Neutrophil (primary cell): ENCODE data around the gene SCN8A.

Source experiments
- H3K27ac ChIP-seq: fragments of 200-600 bp; sonication (generic); 2 replicates; pipeline ENCODE4 v1.5.1; 2016; ENCODE audit warnings: mild to moderate bottlenecking, moderate library complexity
- H3K27me3 ChIP-seq: fragments of 200-600 bp; sonication (generic); 2 replicates; pipeline ENCODE4 v1.6.0; 2016; ENCODE audit warnings: mild to moderate bottlenecking
- H3K36me3 ChIP-seq: fragments of 200-600 bp; sonication (generic); 2 replicates; pipeline ENCODE4 v1.5.1; 2017
- H3K4me1 ChIP-seq, 2 experiments: fragments of 200-600 bp in 1 of 2; sonication (generic) in 1 of 2; 1 replicate in 1 of 2; 2 replicates in 1 of 2; pipeline versions ENCODE4 v1.5.1 to v1.6.1; 2013 to 2016; ENCODE audit warnings: low read depth in 1 of 2, low read length in 1 of 2, mild to moderate bottlenecking in 1 of 2, moderate library complexity in 1 of 2; ENCODE audit not compliant: control insufficient read depth in 1 of 2, insufficient read depth in 1 of 2
- H3K4me3 ChIP-seq, 2 experiments: fragments of 200-600 bp in 1 of 2; sonication (generic) in 1 of 2; 1 replicate in 1 of 2; 2 replicates in 1 of 2; pipeline ENCODE4 v1.5.1; 2013 to 2016; ENCODE audit warnings: low read depth in 1 of 2, low read length in 1 of 2, mild to moderate bottlenecking in 1 of 2, moderate library complexity in 1 of 2
- H3K9me3 ChIP-seq: fragments of 200-600 bp; sonication (generic); 2 replicates; pipeline ENCODE4 v1.5.1; 2016
- TF ChIP-seq, protein P1 (sequence below): fragments of 200-600 bp; sonication (generic); IDR thresholded peaks from 2 replicates; pipeline ENCODE4 v1.5.1; 2016; ENCODE audit warnings: antibody characterized with exemption

SCN8A gene

DNA sequence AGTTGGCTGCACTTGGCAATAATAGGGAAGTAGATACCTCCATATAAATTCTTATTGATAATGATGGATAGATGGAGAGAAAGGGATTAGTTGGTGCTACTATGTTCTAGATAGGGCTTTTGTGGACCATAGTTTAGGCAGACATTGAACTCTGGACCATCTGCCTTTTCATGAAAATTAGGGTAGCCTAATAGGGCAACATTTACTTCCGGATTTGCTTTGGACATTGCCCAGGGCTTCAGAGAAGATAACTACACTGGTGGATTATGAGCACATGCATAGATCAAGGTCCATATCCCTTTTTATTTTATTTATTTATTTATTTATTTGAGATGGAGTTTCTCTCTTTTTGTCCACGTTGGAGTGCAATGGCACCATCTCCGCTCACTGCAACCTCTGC lies 186.9 kb downstream of the SCN8A start:
- Histone ChIP-seq H3K4me1 (no peaks in the 10 kb centered on the region), H3K27ac (no peak overlapping the region), H3K9me3 (no peaks in the 10 kb centered on the region), H3K27me3 (peaks cover 25% of the 10 kb centered on the region), H3K4me3 (no peak overlapping the region), H3K36me3 (peaks cover 14% of the 10 kb centered on the region)
- TF ChIP-seq, protein P1, sequence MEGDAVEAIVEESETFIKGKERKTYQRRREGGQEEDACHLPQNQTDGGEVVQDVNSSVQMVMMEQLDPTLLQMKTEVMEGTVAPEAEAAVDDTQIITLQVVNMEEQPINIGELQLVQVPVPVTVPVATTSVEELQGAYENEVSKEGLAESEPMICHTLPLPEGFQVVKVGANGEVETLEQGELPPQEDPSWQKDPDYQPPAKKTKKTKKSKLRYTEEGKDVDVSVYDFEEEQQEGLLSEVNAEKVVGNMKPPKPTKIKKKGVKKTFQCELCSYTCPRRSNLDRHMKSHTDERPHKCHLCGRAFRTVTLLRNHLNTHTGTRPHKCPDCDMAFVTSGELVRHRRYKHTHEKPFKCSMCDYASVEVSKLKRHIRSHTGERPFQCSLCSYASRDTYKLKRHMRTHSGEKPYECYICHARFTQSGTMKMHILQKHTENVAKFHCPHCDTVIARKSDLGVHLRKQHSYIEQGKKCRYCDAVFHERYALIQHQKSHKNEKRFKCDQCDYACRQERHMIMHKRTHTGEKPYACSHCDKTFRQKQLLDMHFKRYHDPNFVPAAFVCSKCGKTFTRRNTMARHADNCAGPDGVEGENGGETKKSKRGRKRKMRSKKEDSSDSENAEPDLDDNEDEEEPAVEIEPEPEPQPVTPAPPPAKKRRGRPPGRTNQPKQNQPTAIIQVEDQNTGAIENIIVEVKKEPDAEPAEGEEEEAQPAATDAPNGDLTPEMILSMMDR: no peak

DNA sequence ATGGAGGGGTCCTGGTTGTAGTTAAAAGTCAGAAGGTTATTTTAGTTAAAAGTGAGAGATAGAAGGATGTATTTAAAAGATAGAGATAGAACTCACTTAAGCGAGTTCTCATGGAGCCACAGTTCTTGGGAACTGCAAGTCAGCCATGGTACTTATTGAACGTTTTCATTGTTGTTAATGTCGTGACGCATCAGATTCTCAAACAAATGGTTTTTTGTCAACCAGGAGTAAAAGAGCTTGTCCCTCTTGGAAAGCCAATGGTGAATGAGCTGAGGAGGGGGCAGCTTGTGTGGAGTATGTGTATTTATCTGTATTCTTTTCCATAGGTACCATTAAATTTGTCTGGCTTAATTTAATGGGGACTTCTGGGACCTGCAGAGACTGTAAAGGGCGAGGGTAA lies 188.8 kb downstream of the SCN8A start:
- no peaks in the 10 kb centered on the region for H3K9me3 ChIP-seq
- H3K4me3 ChIP-seq: no peak overlapping the region
- TF ChIP-seq, protein P1: no peak
- no peaks in the 10 kb centered on the region for H3K4me1 ChIP-seq
- H3K27ac ChIP-seq: no peak overlapping the region
- H3K36me3 ChIP-seq: peaks cover 11% of the 10 kb centered on the region
- peaks cover 32% of the 10 kb centered on the region for H3K27me3 ChIP-seq

DNA sequence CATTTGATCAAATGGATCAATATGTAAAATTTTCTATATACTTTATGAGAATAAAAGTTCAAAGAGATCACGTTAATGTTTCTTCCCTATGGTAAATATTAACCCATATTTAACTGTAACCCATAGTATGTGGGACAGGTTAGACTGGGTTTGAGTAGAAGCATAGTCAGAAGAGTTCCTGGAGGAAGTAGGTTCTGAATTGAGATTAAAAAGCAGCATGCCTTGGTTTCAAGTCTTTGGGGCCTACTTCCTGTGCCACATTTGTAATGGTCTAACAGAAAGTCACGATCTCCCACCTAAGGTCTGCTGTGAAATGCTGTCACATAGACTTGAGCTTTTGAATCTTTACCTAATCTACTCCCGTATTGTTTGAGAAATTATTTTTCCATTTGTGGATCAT lies 193.7 kb downstream of the SCN8A start:
- no peak overlapping the region for H3K4me3 ChIP-seq
- TF ChIP-seq, protein P1: no peak
- no peaks in the 10 kb centered on the region for H3K9me3 ChIP-seq
- H3K4me1 ChIP-seq: no peaks in the 10 kb centered on the region
- H3K27ac ChIP-seq: no peak overlapping the region
- H3K27me3 ChIP-seq: peaks cover 32% of the 10 kb centered on the region
- peaks cover 13% of the 10 kb centered on the region for H3K36me3 ChIP-seq

GRCh38 chr12:51785906-51786305 lies 194.9 kb downstream of the SCN8A start:
- TF ChIP-seq, protein P1: no peak
- Histone ChIP-seq H3K4me1 (no peaks in the 10 kb centered on the region), H3K27ac (no peak overlapping the region), H3K36me3 (peaks cover 19% of the 10 kb centered on the region), H3K9me3 (no peaks in the 10 kb centered on the region), H3K27me3 (peaks cover 27% of the 10 kb centered on the region), H3K4me3 (no peak overlapping the region)

DNA sequence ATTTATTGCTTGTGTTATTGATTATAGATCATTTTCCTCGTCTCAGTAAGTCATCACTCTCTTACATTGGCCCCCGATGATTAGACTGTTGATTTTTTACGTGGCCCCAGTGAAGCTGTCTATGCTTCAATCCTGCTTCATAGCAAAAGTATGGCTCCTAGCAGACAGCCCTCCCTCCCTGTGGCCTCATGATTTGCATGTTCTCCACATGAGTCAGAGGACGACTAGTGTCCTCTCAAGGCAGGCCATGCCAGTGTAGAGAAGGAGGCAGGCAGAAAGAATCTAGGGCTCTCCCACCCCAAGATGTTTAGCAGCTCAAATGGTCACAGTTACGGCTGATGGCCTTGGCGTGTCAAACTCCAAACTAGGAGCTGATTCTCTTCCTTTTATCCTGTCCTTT lies 197.8 kb downstream of the SCN8A start:
- TF ChIP-seq, protein P1: no peak
- H3K27ac ChIP-seq: no peak overlapping the region
- no peaks in the 10 kb centered on the region for H3K4me1 ChIP-seq
- H3K36me3 ChIP-seq: peaks cover 34% of the 10 kb centered on the region
- no peaks in the 10 kb centered on the region for H3K9me3 ChIP-seq
- H3K4me3 ChIP-seq: no peak overlapping the region
- H3K27me3 ChIP-seq: no peaks in the 10 kb centered on the region

- H3K36me3 ChIP-seq: peaks cover 55% of the 10 kb centered on the region
- TF ChIP-seq, protein P1: no peak
- H3K9me3 ChIP-seq: no peaks in the 10 kb centered on the region
- H3K27me3 ChIP-seq: no peaks in the 10 kb centered on the region
- no peak overlapping the region for H3K27ac ChIP-seq
- H3K4me1 ChIP-seq: no peaks in the 10 kb centered on the region
- no peak overlapping the region for H3K4me3 ChIP-seq
Observed at GRCh38 chr12:51792417-51792816, 201.4 kb downstream of the SCN8A start.
